Suprapubic skin (tissue), 3 donors: ENCODE data around the gene SIRPB1.
"Not testable (repeated sequence)": the region's sequence is repeated elsewhere in the genome, so short reads cannot be mapped to it uniquely, and the experiment has no call there.

Experiments
- POLR2A ChIP-seq, 2 donors: fragments of 450-650 bp; IDR thresholded peaks; one replicate each; pipeline ENCODE4 v1.6.1; 2017; ENCODE audit warnings: antibody characterized with exemption in 2 of 2, mild to moderate bottlenecking in 2 of 2, moderate library complexity in 2 of 2
- TF ChIP-seq, protein P1 (sequence below), 2 donors: fragments of 200-600 bp in 1 of 2; fragments of 450-650 bp in 1 of 2; sonication (generic) in 1 of 2; IDR thresholded peaks; one replicate each; pipeline ENCODE4 v1.5.1; 2016 to 2019; ENCODE audit warnings: antibody characterized with exemption in 2 of 2, mild to moderate bottlenecking in 1 of 2, moderate library complexity in 1 of 2

DNA sequence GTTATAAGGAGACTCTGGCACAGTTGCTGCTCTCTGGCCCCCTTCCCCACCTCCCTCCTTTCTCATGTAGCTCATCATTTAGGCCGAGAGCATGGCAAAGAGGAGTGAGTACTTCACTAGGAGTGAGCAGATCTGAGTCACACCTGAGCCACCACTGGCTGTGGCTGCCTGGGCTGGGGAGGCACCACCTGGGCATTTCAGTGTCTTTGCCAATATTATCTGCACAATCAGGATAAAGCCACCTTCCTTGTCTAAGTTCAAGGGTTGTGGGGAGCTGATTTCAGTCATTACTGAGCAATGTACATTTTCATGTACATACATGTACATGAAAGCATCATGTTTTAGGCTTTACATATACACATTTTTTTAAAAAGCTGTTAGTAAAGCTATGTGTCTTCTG is 43.8 kb downstream of the SIRPB1 start:
- TF ChIP-seq, protein P1, sequence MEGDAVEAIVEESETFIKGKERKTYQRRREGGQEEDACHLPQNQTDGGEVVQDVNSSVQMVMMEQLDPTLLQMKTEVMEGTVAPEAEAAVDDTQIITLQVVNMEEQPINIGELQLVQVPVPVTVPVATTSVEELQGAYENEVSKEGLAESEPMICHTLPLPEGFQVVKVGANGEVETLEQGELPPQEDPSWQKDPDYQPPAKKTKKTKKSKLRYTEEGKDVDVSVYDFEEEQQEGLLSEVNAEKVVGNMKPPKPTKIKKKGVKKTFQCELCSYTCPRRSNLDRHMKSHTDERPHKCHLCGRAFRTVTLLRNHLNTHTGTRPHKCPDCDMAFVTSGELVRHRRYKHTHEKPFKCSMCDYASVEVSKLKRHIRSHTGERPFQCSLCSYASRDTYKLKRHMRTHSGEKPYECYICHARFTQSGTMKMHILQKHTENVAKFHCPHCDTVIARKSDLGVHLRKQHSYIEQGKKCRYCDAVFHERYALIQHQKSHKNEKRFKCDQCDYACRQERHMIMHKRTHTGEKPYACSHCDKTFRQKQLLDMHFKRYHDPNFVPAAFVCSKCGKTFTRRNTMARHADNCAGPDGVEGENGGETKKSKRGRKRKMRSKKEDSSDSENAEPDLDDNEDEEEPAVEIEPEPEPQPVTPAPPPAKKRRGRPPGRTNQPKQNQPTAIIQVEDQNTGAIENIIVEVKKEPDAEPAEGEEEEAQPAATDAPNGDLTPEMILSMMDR (IDR thresholded peaks at IDR 0.05), result not testable (repeated sequence)
- TF ChIP-seq POLR2A (IDR thresholded peaks at IDR 0.05), result not testable (repeated sequence)
